HCT116 (cell line): ENCODE data around the gene COLEC11. TPM values are rescaled to one million over a fixed set of nuclear protein-coding genes. Genes with fewer than 3 reads are reported as not detected.

Source experiments
- ATAC-seq: fragments of 200-7000 bp; cut with Tn5 transposase; 2 replicates; pipeline ENCODE4 v1.9.1; 2020; ENCODE audit warnings: mild to moderate bottlenecking, moderate library complexity
- BruUV-seq: library from RNA; stranded (reverse); fragments of 400-500 nt; replicated peaks from 2 replicates; lab custom pipeline; 2021; lab: Mats Ljungman, UMichigan
- CTCF ChIA-PET: fragments of 300-600 bp; sonication (Branson Sonifier 250); formaldehyde crosslinking; loops from one replicate; lab custom pipeline; 2021; ENCODE audit warnings: antibody characterized with exemption; lab: Charles Lee
- POLR2A ChIA-PET: fragments of 300-600, 350-600 bp; sonication (Branson Sonifier 250); formaldehyde crosslinking; loops from one replicate; lab custom pipeline; 2021; ENCODE audit warnings: antibody characterized with exemption; lab: Charles Lee
- RAD21 ChIA-PET, 2 experiments: fragments of 300-600 bp; sonication (Branson Sonifier 250); formaldehyde crosslinking; loops; one replicate each; lab custom pipeline; 2023; ENCODE audit warnings: low total read pairs in 2 of 2; ENCODE audit not compliant: uncharacterized antibody in 2 of 2, unreplicated experiment in 2 of 2, low non-redundant PET in 1 of 2; lab: Charles Lee
- DNase-seq: peaks from one replicate; pipeline ENCODE4 v3.0.0-alpha.2; 2010; ENCODE audit warnings: low read depth, low spot score
- H2AFZ ChIP-seq: fragments of 200-600 bp; shearing (Covaris generic), sonication (generic); 2 replicates; pipeline ENCODE4 v1.6.1; 2017; ENCODE audit warnings: low read depth, mixed run types, mixed read lengths, antibody characterized with exemption, low read length; ENCODE audit not compliant: poor library complexity, severe bottlenecking
- H3K27ac ChIP-seq: 2 replicates; pipeline ENCODE4 v1.5.1; 2012; ENCODE audit warnings: low read depth, low read length
- H3K27me3 ChIP-seq: fragments of 200-600 bp; sonication (generic); 2 replicates; pipeline ENCODE4 v1.6.1; 2016; ENCODE audit warnings: mixed run types, low read length, mixed read lengths; ENCODE audit not compliant: insufficient read depth
- H3K36me3 ChIP-seq, 2 experiments: fragments of 200-500 bp in 1 of 2; fragments of 200-600 bp in 1 of 2; sonication (Bioruptor generic) in 1 of 2; sonication (generic) in 1 of 2; 2 replicates each; pipeline versions ENCODE4 v1.5.1 to v1.6.1; 2014 to 2016; ENCODE audit warnings: low read length in 2 of 2, inconsistent platforms in 1 of 2, mixed read lengths in 1 of 2, mixed run types in 1 of 2; ENCODE audit not compliant: insufficient read depth in 2 of 2, control insufficient read depth in 1 of 2
- H3K4me1 ChIP-seq, 2 experiments: fragments of 200-600 bp in 1 of 2; sonication (generic) in 1 of 2; 2 replicates each; pipeline versions ENCODE4 v1.5.1 to v1.6.1; 2012 to 2017; ENCODE audit warnings: low read length in 2 of 2, inconsistent platforms in 1 of 2, mild to moderate bottlenecking in 1 of 2, mixed read lengths in 1 of 2, mixed run types in 1 of 2, moderate library complexity in 1 of 2; ENCODE audit not compliant: insufficient read depth in 2 of 2, control insufficient read depth in 1 of 2
- H3K4me2 ChIP-seq: fragments of 200-600 bp; sonication (generic); 2 replicates; pipeline ENCODE4 v1.6.1; 2017; ENCODE audit warnings: mixed run types, low read length, mixed read lengths
- H3K4me3 ChIP-seq, 2 experiments: fragments of 200-600 bp in 1 of 2; sonication (generic) in 1 of 2; replicated peaks in 1 of 2; 2 replicates each; pipeline ENCODE4 v1.5.1; 2011 to 2016; ENCODE audit warnings: low read length in 2 of 2, control low read depth in 1 of 2, low read depth in 1 of 2, mild to moderate bottlenecking in 1 of 2, mixed read lengths in 1 of 2, mixed run types in 1 of 2
- H3K79me2 ChIP-seq: fragments of 200-600 bp; sonication (generic); 2 replicates; pipeline ENCODE4 v1.6.1; 2017; ENCODE audit warnings: mild to moderate bottlenecking, mixed run types, low read length, moderate library complexity, mixed read lengths; ENCODE audit not compliant: insufficient read depth
- H3K9ac ChIP-seq: fragments of 200-600 bp; sonication (generic); 2 replicates; pipeline ENCODE4 v1.6.1; 2016; ENCODE audit warnings: low read length, mixed read lengths
- H3K9me2 ChIP-seq: fragments of 200-600 bp; sonication (generic), shearing (Covaris generic); 2 replicates; pipeline ENCODE4 v1.6.1; 2017; ENCODE audit warnings: mixed run types, mild to moderate bottlenecking, moderate library complexity; ENCODE audit not compliant: insufficient read depth
- H3K9me3 ChIP-seq, 2 experiments: fragments of 200-500 bp in 1 of 2; fragments of 200-600 bp in 1 of 2; sonication (Bioruptor generic) in 1 of 2; sonication (generic) in 1 of 2; 2 replicates each; pipeline ENCODE4 v1.6.1; 2014 to 2017; ENCODE audit warnings: low read length in 2 of 2, mixed read lengths in 2 of 2, inconsistent platforms in 1 of 2, low read depth in 1 of 2, mild to moderate bottlenecking in 1 of 2, mixed run types in 1 of 2, moderate library complexity in 1 of 2; ENCODE audit not compliant: control insufficient read depth in 1 of 2, insufficient read depth in 1 of 2
- H4K20me1 ChIP-seq: fragments of 200-600 bp; sonication (generic), shearing (Covaris generic); 2 replicates; pipeline ENCODE4 v1.6.1; 2017; ENCODE audit warnings: mixed run types, mild to moderate bottlenecking, moderate library complexity; ENCODE audit not compliant: insufficient read depth
- CBX3 ChIP-seq: IDR thresholded peaks from 2 replicates; pipeline ENCODE4 v1.6.1; 2012; ENCODE audit warnings: low read depth
- EZH2 ChIP-seq: fragments of 200-600 bp; sonication (generic); IDR thresholded peaks from 2 replicates; pipeline ENCODE4 v1.6.1; 2017; ENCODE audit warnings: antibody characterized with exemption, mixed run types
- EZH2phosphoT487 ChIP-seq: fragments of 200-600 bp; IDR thresholded peaks from 2 replicates; pipeline ENCODE4 v1.6.1; 2018; ENCODE audit warnings: antibody characterized with exemption, borderline replicate concordance
- MAX ChIP-seq: IDR thresholded peaks from 2 replicates; pipeline ENCODE4 v1.6.1; 2012
- POLR2A ChIP-seq: IDR thresholded peaks from 2 replicates; pipeline ENCODE4 v1.7.0; 2011; ENCODE audit warnings: borderline replicate concordance; ENCODE audit not compliant: insufficient read depth, insufficient read length; ENCODE audit errors: extremely low read depth
- POLR2AphosphoS5 ChIP-seq: IDR thresholded peaks from 2 replicates; pipeline ENCODE4 v1.6.1; 2011; ENCODE audit warnings: mild to moderate bottlenecking, low read depth, low read length, moderate library complexity
- REST ChIP-seq: IDR thresholded peaks from 2 replicates; pipeline ENCODE4 v1.6.1; 2012; ENCODE audit warnings: low read depth
- SIN3A ChIP-seq: IDR thresholded peaks from 2 replicates; pipeline ENCODE4 v1.6.1; 2012; ENCODE audit warnings: low read depth
- SP1 ChIP-seq: IDR thresholded peaks from 2 replicates; pipeline ENCODE4 v1.6.1; 2012; ENCODE audit warnings: low read depth
- SRF ChIP-seq: IDR thresholded peaks from 2 replicates; pipeline ENCODE4 v1.6.1; 2012; ENCODE audit warnings: low read depth
- TCF7L2 ChIP-seq: IDR thresholded peaks from 2 replicates; pipeline ENCODE4 v1.7.0; 2011; ENCODE audit warnings: borderline replicate concordance, inconsistent platforms; ENCODE audit not compliant: insufficient read depth, insufficient read length; ENCODE audit errors: extremely low read depth
- YY1 ChIP-seq: IDR thresholded peaks from 2 replicates; pipeline ENCODE4 v1.6.1; 2011; ENCODE audit warnings: low read length, low read depth, moderate library complexity, mild to moderate bottlenecking; ENCODE audit not compliant: insufficient replicate concordance; ENCODE audit errors: extremely low read depth
- ZFX ChIP-seq: fragments of 450-650 bp; IDR thresholded peaks from 2 replicates; pipeline ENCODE4 v1.6.1; 2017
- ZNF274 ChIP-seq: fragments of 200-500 bp; sonication (Bioruptor generic); IDR thresholded peaks from 2 replicates; pipeline ENCODE4 v1.6.1; 2014; ENCODE audit warnings: mild to moderate bottlenecking, low read depth, low read length, inconsistent platforms
- intact Hi-C: fragments of 100-400 bp; cut with micrococcal nuclease; formaldehyde crosslinking; loops from 2 replicates; pipeline ENCODE4 v1.10.0; 2022
- total RNA-seq: library from RNA; stranded (reverse); gene quantifications from one replicate; pipeline ENCODE4 v1.2.1, GENCODE V29; 2021; ENCODE audit not compliant: unreplicated experiment

COLEC11 gene
- total RNA-seq, 1 experiment from 2014 or later: 0.15 TPM

- no peaks in the 10 kb centered on the region for H3K9me2 ChIP-seq
- H3K9me3 ChIP-seq: no peaks in the 10 kb centered on the region
- TF ChIP-seq MAX (no peak), SP1 (no peak), SIN3A (no peak), POLR2A (no peak), EZH2 (no peak), ZNF274 (no peak), EZH2phosphoT487 (no peak), CBX3 (no peak), SRF (no peak), ZFX (no peak), TCF7L2 (no peak), POLR2AphosphoS5 (no peak), REST (no peak), YY1 (no peak)
- no peak overlapping the region for H3K4me2 ChIP-seq
- no peak overlapping the region for H3K9ac ChIP-seq
- no peak overlapping the region for H3K4me3 ChIP-seq
- BruUV-seq: no TSS peak
- ChIA-PET RAD21 (no interaction called here), CTCF (no interaction called here), POLR2A (no interaction called here)
- H3K27me3 ChIP-seq: no peaks in the 10 kb centered on the region
- H3K79me2 ChIP-seq: no peaks in the 10 kb centered on the region
- ATAC-seq: no peak
- no peak overlapping the region for H2AFZ ChIP-seq
- H3K27ac ChIP-seq: no peak overlapping the region
- no peak for DNase-seq
- H4K20me1 ChIP-seq: no peaks in the 10 kb centered on the region
- intact Hi-C loops: no loop called here
- H3K4me1 ChIP-seq: peaks cover 0 to 6% of the 10 kb centered on the region in 2 experiments; a peak in 2 of 4 replicates
- H3K36me3 ChIP-seq: no peaks in the 10 kb centered on the region
Measured at GRCh38 chr2:3627500-3628100, 32.7 kb downstream of the COLEC11 start.
